ENCODE measurements around the gene FAM174B.
A peak's percentile ranks its signal among the peaks of the same experiment; 100 is the strongest.

FAM174B gene

DNA sequence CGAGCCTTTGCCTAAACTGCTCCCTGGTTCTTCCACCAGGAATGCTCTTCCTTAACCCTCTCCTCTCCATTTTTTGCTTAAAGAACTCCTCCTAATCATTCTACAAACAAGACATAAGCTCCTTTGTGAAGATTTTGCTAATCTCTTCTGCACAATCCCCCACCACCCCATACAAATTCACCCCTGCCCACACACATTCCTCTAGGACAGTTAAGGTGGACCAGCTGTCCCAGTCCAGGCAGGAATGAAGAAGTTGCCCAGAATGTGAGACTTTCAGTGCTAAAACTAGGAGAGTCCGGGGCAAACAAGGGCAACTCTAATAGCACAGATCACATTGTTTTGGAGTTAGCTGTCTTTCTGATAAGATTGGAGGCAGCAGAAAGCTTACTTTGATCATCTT, 13.9 kb upstream of the FAM174B start:
- Mint-ChIP-seq H3K27me3 (peaks cover 2% of the 10 kb centered on the region), H3K36me3 (no peaks in the 10 kb centered on the region), H3K4me1 (no peaks in the 10 kb centered on the region), H3K4me3 (no peak overlapping the region), H3K9me3 (no peaks in the 10 kb centered on the region), H3K27ac (no peak overlapping the region)

DNA sequence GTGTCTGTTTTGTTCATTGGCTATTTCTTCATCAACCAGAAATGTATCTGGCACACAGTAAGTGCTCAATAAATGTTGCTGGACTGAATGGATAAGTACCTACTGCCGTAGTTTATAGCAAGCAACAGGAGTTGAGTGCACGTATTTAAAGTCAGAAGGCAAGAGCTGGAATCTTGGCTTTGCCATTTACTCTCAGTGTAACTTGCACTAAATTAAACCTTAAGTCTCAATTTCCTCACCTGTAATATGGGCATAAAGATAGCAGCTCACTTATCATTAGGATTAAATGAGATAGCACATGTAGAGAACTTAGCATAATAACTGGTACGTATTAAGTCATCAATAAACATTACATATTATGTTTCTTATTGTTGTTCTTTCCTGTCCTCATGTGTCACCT, 13.0 kb upstream of the FAM174B start:
- H3K4me1 Mint-ChIP-seq, result no peaks in the 10 kb centered on the region
- no peak overlapping the region for H3K4me3 Mint-ChIP-seq
- H3K27me3 Mint-ChIP-seq, result peaks cover 2% of the 10 kb centered on the region
- no peaks in the 10 kb centered on the region for H3K36me3 Mint-ChIP-seq
- H3K9me3 Mint-ChIP-seq, result no peaks in the 10 kb centered on the region
- H3K27ac Mint-ChIP-seq, result no peak overlapping the region

DNA sequence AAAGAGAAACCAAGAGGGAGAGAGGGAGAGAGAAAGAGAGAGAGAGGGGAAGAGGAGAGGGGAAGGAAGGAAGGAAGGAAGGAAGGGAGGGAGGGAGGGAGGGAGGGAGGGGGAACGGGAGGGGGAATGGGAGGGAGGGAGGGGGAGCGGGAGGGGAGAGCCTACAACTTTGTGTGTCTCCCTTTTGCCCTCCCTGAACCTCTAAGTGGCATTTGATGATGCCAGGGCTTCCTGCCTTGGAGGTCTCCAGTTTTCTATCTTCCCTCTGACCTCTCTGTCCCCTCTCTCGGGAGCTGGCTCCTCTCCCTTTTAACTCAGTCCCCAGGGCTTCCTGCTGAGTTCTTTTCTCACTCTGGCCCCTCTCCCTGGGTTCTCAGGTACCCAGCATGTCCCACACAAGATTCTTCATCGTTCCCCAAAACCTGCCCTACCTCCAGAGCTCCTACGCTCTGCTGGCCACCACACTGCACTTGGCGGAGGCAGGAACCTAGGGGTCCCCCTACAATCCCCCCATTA, 12.5 kb upstream of the FAM174B start:
- no peak overlapping the region for H3K4me3 Mint-ChIP-seq
- no peaks in the 10 kb centered on the region for H3K9me3 Mint-ChIP-seq
- H3K36me3 Mint-ChIP-seq, result no peaks in the 10 kb centered on the region
- H3K27me3 Mint-ChIP-seq, result peaks cover 2% of the 10 kb centered on the region
- H3K27ac Mint-ChIP-seq, result no peak overlapping the region
- no peaks in the 10 kb centered on the region for H3K4me1 Mint-ChIP-seq

DNA sequence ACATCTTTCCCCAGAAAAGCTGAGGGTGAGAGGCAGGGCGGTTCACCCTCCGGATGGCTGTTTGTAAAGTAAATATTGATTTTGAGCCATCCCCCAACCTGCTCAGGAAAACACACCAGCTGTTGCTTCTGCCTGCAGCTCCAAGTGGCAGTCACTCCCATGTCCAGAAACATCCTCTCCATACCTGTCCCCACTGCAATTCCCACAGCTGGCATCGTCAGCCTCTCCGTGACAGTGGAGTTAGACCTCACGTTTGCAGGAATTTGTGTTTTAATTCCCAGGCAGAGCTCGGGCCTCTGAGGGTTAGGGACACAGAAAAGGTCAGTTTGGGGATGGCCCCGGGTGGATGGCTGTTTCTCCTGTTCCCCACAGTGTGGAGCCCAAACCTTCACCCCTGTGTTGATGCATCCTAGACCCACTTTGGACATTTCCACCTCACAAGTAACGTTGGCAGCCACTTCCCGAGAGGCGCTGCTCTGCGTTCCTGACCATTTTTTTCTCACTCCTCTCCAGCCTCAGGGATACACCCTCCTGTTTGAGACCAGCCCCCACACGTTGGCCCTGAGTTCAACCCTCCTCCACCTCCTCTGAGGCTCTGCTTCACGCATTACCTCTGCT, 11.8 kb upstream of the FAM174B start:
- Mint-ChIP-seq H3K27me3 (peaks cover 2% of the 10 kb centered on the region), H3K27ac (no peak overlapping the region), H3K4me3 (no peak overlapping the region), H3K9me3 (no peaks in the 10 kb centered on the region), H3K36me3 (no peaks in the 10 kb centered on the region), H3K4me1 (no peaks in the 10 kb centered on the region)

DNA sequence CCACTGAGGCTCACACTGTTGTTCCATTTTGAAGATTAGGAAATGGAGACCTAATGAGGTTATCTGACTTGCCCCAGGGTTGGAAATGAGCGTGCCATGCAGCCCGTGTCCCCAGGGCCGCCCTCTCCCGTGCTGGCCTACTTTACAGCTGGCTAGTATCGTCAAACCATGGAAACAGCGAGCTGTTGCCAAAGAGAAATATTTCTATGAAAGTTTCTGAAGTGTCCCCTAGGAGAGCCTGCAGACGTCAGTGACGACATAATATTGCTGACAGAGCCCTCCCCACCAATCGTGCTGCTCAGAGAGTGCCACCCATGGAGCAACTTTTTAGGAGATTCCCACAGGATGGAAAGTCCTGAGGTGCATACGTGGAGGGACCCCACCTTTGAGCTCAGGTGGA, 11.2 kb upstream of the FAM174B start:
- H3K36me3 Mint-ChIP-seq, result no peaks in the 10 kb centered on the region
- H3K4me1 Mint-ChIP-seq, result no peaks in the 10 kb centered on the region
- peaks cover 2% of the 10 kb centered on the region for H3K27me3 Mint-ChIP-seq
- no peak overlapping the region for H3K27ac Mint-ChIP-seq
- H3K9me3 Mint-ChIP-seq, result no peaks in the 10 kb centered on the region
- H3K4me3 Mint-ChIP-seq, result no peak overlapping the region

DNA sequence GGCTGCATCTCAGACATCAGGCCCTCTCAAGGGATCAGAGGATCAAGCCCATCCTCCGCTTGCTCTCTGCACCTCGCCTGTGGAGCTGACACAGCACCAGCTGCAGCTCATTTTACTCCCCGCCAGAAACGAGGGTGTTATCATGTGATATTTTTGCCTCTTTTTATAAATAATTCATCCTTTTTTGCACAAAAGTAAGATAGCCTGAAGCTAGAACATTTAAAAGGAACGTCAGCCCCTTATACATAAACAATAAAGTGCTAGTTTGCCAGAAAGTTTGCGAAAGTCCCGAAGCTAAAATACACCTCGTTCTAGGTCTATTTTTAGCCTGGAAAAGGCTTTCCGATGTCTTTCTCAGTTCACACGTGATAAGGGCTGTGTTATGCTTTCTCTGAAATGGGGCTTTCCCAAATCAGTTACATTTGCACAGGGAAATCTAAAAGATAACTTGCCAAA, 9.6 kb upstream of the FAM174B start:
- Mint-ChIP-seq H3K9me3 (no peaks in the 10 kb centered on the region), H3K36me3 (no peaks in the 10 kb centered on the region), H3K27ac (no peak overlapping the region), H3K27me3 (peaks cover 2% of the 10 kb centered on the region), H3K4me1 (no peaks in the 10 kb centered on the region), H3K4me3 (no peak overlapping the region)

DNA sequence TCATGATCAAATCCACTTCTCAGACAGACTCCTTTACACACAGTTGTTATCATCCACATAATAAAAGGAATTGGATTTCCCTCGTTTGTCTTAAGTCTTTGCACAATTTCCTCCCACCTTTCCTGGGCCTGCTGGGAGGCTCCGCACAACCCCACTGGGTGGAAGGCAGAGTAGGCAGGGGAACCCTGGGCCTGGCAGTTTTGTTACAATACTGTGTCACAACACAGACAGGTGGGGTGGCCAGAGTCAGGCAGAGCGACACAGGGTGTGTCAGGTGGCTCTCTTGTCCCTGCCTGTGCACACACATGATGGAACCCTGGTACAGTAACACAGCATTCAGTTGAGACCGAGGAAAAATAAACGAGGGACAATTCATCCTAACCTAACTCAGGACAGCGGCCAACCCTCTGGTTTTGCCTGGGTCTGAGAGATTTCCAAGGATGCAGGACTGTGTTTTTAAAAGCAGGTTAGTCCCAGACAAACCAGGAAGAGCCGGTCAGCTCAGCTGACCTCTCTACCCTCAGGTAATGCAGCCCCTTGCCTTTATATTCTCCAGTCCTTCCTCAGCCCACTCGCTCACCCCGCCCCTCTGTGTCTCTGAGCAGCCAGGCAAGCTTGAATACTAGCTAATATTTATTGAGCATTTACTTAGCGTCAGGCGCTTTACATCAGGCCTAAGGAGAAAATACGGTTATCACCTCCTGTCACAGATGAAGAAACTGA, 8.8 kb upstream of the FAM174B start:
- H3K9me3 Mint-ChIP-seq, result no peaks in the 10 kb centered on the region
- no peak overlapping the region for H3K27ac Mint-ChIP-seq
- no peak overlapping the region for H3K4me3 Mint-ChIP-seq
- H3K4me1 Mint-ChIP-seq, result no peaks in the 10 kb centered on the region
- no peaks in the 10 kb centered on the region for H3K36me3 Mint-ChIP-seq
- H3K27me3 Mint-ChIP-seq, result peaks cover 2% of the 10 kb centered on the region

DNA sequence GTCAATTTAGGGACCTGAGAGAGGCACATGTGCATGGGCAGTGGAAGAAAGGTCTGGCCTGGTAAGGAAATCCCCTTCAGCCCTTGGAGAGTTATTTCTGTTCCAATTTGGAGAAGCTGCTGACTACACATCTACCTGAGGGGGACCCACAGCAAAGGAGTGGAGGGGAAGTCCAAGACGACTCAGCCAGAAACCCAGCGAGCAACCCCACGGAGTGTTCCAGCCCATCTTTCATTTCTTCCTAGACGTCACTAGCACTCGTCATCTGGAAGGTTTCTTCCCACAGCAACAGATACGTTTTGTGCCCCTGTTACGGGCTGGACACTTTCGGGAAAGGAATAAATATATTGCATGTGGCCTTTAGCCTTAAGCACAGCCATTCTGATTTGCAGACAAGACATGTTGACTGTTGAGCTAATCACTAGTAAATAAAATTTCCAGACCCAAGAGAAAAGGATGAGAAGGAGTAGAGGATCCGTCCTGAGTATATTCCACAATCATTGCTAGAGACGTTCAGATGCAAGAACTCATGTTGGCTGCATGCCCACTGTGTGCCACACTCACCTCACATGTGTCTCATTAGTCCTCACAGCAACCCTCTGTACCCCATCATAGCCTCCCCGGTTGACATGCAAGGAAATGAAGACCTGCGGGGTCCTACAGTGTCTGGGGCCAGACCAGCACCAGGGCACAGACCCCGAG, 7.8 kb upstream of the FAM174B start:
- Mint-ChIP-seq H3K9me3 (no peaks in the 10 kb centered on the region), H3K27ac (no peak overlapping the region), H3K4me1 (no peaks in the 10 kb centered on the region), H3K36me3 (no peaks in the 10 kb centered on the region), H3K27me3 (peaks cover 2% of the 10 kb centered on the region), H3K4me3 (no peak overlapping the region)

DNA sequence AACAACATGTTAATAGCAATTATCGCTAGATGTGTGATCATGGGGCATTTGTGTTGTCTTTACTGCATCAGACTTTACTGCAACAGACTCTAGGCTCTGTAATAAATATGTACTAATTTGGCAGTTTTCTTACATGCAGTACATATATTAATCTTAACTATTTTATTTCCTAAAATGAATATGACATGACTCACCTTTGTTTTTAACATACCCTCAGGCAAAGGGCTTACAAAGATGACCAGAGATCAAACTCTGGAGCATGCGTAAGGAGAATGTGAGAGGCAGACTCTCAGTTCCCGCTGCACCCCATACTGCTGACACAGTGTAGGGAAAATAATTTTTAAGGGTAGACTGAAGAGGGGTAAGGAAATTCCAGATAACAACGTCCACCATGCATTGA, 7.2 kb upstream of the FAM174B start:
- Mint-ChIP-seq H3K36me3 (no peaks in the 10 kb centered on the region), H3K4me3 (no peak overlapping the region), H3K27ac (no peak overlapping the region), H3K27me3 (peaks cover 2% of the 10 kb centered on the region), H3K4me1 (no peaks in the 10 kb centered on the region), H3K9me3 (no peaks in the 10 kb centered on the region)

DNA sequence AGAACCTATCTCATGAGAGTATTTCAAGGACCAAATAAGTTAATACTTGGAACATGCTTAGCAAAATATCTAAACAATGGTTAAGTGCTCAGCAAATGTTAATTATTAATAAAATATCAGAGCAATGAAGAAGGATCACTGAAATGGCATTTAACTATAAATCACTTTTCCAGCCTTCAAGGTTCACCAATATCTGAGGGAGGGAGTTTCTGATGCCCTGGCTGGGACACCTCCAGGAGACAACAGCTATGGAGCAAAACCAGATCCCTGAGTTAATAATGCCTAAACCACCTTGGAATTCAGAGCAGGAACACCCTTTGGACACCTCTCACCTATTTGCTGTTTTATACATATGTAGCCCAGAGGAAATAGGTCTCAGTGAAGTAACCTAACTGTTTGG, 6.4 kb upstream of the FAM174B start:
- no peak overlapping the region for H3K27ac Mint-ChIP-seq
- no peak overlapping the region for H3K4me3 Mint-ChIP-seq
- no peaks in the 10 kb centered on the region for H3K36me3 Mint-ChIP-seq
- H3K4me1 Mint-ChIP-seq, result no peaks in the 10 kb centered on the region
- H3K27me3 Mint-ChIP-seq, result peaks cover 2% of the 10 kb centered on the region
- no peaks in the 10 kb centered on the region for H3K9me3 Mint-ChIP-seq

DNA sequence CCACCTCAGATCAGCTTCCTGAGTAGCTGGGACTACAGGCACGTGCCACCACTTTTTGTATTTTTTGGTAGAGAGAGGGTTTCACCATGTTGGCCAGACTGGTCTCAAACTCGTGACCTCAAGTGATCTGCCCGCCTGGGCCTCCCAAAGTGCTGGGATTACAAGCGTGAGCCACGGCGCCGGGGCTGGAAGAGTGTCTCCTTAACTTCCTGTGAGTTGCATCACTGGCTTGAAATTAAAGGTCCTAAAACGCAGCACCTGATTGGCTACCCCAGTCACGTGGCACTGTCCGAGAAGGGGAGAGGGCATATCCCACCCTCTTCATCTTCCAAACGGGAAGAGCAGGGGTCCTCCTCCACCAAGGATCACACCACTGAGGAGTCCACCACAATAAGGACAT, 5.5 kb upstream of the FAM174B start:
- H3K27ac Mint-ChIP-seq, result peak overlapping the region; percentile 74
- no peak overlapping the region for H3K4me3 Mint-ChIP-seq
- no peaks in the 10 kb centered on the region for H3K9me3 Mint-ChIP-seq
- no peaks in the 10 kb centered on the region for H3K36me3 Mint-ChIP-seq
- peaks cover 3% of the 10 kb centered on the region for H3K4me1 Mint-ChIP-seq
- H3K27me3 Mint-ChIP-seq, result peaks cover 9% of the 10 kb centered on the region

DNA sequence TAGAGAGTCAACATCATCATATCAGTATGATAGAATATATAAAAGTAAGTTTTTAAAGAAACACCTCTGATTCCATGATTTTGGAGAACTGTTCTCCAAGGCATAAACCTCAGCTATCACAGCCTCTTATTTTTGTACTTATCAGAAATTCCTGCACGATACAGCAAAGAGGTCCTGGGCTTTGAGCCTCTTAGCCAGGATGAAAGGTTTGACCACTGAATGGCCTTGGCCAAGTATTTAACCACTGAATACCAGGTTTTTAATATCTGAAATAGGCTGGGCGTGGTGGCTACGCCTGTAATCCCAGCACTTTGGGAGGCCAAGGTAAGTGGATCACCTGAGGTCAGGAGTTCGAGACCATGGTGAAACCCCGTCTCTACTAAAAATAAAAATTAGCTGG, 1.9 kb upstream of the FAM174B start:
- Mint-ChIP-seq H3K4me1 (peaks cover 14% of the 10 kb centered on the region), H3K27me3 (peaks cover 21% of the 10 kb centered on the region), H3K9me3 (no peaks in the 10 kb centered on the region), H3K27ac (no peak overlapping the region), H3K36me3 (peaks cover 1% of the 10 kb centered on the region), H3K4me3 (no peak overlapping the region)

DNA sequence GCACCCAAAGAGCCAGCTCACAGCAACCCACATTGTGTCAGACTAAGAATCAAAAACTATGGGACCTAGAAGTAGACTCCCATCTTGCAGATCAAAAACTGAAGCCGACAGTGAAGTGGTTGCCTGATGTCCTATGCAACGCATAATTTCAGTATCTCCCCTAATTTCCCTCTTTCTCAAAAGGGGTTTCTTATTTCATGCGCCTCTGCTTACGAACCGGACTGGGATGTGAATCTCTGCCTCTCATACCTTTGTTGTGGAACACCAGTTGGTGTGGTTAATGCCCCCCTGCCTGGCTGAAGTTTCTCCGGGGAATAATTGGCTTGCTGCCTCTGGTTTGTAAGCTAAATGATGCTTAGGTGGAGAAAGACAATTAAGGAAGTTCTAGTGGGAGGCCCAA, 514 bp upstream of the FAM174B start:
- Mint-ChIP-seq H3K27me3 (peaks cover 27% of the 10 kb centered on the region), H3K4me1 (peaks cover 18% of the 10 kb centered on the region), H3K4me3 (peak overlapping the region; percentile 68), H3K27ac (no peak overlapping the region), H3K9me3 (no peaks in the 10 kb centered on the region), H3K36me3 (peaks cover 1% of the 10 kb centered on the region)

DNA sequence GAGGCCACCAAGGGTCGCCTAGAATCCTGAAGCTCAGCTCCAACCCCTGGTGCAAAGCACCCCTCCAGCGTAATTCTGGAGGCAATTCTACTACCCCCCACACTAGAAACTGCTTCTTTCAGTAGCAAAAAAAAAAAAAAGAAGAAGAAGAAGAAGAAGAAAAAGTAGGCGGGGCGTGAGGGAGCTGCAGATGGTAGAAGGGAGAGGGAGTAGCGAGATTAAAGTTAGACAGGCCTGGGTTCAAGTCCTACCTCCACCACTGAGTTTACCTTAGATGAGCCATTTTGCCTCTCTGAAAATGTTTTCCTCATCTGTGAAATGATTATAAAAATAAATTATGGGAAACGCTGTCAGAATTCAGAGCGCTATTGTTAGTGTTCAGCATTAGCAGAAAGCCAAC, 913 bp downstream of the FAM174B start:
- Mint-ChIP-seq H3K27me3 (peaks cover 30% of the 10 kb centered on the region), H3K4me3 (peak overlapping the region; percentile 78), H3K9me3 (no peaks in the 10 kb centered on the region), H3K4me1 (peaks cover 18% of the 10 kb centered on the region), H3K27ac (no peak overlapping the region), H3K36me3 (peaks cover 1% of the 10 kb centered on the region)

DNA sequence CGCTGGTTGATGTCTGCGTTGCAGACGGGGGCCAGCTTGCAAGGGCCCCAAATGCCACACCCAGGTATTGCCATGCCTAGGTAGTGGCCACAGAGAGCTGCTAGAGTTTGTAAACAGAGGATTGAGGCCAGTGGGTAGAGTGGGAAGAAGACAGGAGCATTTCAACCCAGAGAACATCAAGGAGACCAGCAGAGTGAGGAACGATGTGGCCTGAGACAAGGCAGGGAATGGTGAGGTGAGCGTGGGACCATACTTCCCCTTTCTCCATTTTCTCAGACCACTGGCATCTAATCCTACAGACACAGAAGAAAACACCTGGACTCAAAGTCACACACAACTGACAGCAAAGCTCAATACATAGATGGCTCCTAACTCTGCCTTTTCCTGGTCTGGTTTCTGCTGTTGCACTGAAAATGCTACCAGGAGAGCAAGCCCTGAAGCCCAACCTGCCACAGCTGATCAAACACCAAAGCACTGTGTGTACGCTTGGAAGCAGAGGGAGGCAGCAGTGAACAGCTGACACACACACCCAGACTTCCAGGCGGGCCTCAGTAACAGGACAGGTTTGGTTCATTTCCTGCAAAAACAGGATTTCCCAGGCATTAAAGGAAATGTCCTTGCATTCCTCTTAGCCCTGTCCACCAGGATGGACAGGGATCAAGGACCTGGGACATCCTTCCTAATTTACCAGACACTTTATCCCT, 1.6 kb downstream of the FAM174B start:
- Mint-ChIP-seq H3K27me3 (peaks cover 30% of the 10 kb centered on the region), H3K36me3 (peaks cover 1% of the 10 kb centered on the region), H3K9me3 (no peaks in the 10 kb centered on the region), H3K27ac (no peak overlapping the region), H3K4me1 (peaks cover 18% of the 10 kb centered on the region), H3K4me3 (peak overlapping the region; percentile 78)
